Endothelial cell of umbilical vein (primary cell): Measurements from ENCODE around the gene TBC1D25.

ENCODE experiments used
- CTCF ChIP-seq, 2 donors: IDR thresholded peaks; 1 replicate in 1 of 2; 2 replicates in 1 of 2; pipeline ENCODE4 v1.5.1; 2011; ENCODE audit warnings: low read length in 2 of 2, mild to moderate bottlenecking in 2 of 2, moderate library complexity in 2 of 2, control low read depth in 1 of 2, inconsistent platforms in 1 of 2, low read depth in 1 of 2; ENCODE audit not compliant: insufficient read depth in 1 of 2; ENCODE audit errors: extremely low read depth in 1 of 2
- EZH2 ChIP-seq: IDR thresholded peaks from 2 replicates; pipeline ENCODE4 v1.6.1; 2012; ENCODE audit warnings: borderline replicate concordance, low read depth, mild to moderate bottlenecking, moderate library complexity, low read length, inconsistent platforms; ENCODE audit not compliant: severe bottlenecking
- JUN ChIP-seq: IDR thresholded peaks from 2 replicates; pipeline ENCODE4 v1.6.1; 2011; ENCODE audit warnings: borderline replicate concordance, low read depth; ENCODE audit not compliant: insufficient read length, insufficient read depth
- MAX ChIP-seq: IDR thresholded peaks from 2 replicates; pipeline ENCODE4 v1.6.1; 2011; ENCODE audit not compliant: insufficient read depth, insufficient read length
- POLR2A ChIP-seq: IDR thresholded peaks from 2 replicates; pipeline ENCODE4 v1.6.1; 2012; ENCODE audit warnings: low read depth, mild to moderate bottlenecking, control low read depth, low read length
- POLR2AphosphoS5 ChIP-seq: IDR thresholded peaks from 2 replicates; pipeline ENCODE4 v1.6.1; 2012; ENCODE audit warnings: low read depth, mild to moderate bottlenecking, control low read depth, low read length, moderate library complexity; ENCODE audit not compliant: insufficient read depth

GRCh38 chrX:48578661-48579128, 39.2 kb downstream of the TBC1D25 start:
- TF ChIP-seq POLR2A, result no peak
- TF ChIP-seq CTCF (IDR thresholded peaks at IDR 0.05; ENCODE audit: extremely low read depth in 1 of 2, insufficient read depth in 1 of 2, low read depth in 1 of 2, low read length in 2 of 2), result no peak
- TF ChIP-seq POLR2AphosphoS5, result no peak
- TF ChIP-seq EZH2, result no peak
- no peak for TF ChIP-seq MAX
- TF ChIP-seq JUN, result no peak
